GM21447 (cell line): Measurements from ENCODE around the gene HSD17B14.
"Not testable (repeated sequence)": the region's sequence is repeated elsewhere in the genome, so short reads cannot be mapped to it uniquely, and the experiment has no call there.

Source experiments
- ATAC-seq: cut with Tn5 transposase; IDR thresholded peaks from one replicate; pipeline ENCODE4 v1.9.1; 2021; ENCODE audit not compliant: unreplicated experiment

HSD17B14 gene

GRCh38 chr19:48768171-48768753 lies 68.0 kb downstream of the HSD17B14 start:
- not testable (repeated sequence) for ATAC-seq

DNA sequence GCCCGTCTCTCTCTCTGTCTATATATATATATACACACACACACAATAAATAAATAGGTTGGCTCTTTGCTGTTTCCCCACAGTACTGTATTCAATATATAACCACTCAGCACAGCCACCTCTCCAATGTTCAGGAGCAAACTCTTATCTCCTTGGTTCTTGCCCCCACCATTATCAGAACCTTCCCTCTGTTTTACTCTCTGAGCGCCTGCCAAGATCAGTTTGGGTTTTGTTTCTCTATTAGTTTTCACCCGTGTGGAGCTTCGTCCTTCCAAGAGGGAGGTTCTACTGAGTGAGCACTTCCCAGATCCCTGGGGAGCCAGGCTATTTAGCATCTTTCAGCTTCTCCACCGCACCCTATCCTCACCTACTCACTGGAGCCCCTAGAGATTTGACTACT lies 70.5 kb downstream of the HSD17B14 start:
- ATAC-seq: not testable (repeated sequence)
